Measurements from ENCODE around the gene SLC22A13. TPM values are rescaled to one million over a fixed set of nuclear protein-coding genes. Genes with fewer than 3 reads are reported as not detected.

Gene SLC22A13
- total and polyA plus RNA-seq, 10 of the 15 experiments (the other 5 are each of a cell fraction or from before 2014, with no cell fraction given): 0.03 to 0.19 (median 0.11) TPM; not detected in 5

DNA sequence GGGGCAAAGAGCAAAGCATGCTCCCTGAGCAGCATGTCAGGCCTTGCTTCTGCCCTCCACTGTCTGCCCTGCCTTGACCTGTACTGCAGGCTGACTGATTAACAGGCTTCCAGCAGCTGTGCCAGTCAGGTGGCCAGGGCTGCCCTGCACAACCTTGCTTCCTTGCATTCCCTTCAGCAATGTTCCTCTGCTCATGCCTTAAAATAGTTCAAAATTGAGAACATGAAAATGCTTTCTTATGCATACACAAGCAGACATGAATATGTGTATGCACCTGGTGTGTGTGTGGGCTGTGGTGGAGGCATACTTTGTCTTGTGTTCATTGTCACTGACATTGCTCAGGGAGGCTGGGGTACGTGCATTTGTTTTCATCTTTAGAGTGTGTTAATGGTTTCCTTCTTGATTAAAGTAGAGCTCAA is 1.2 kb upstream of the SLC22A13 start:
- Histone ChIP-seq H3K79me2 (ENCODE audit: control insufficient read depth, insufficient read depth, low read length) (no peaks in the 10 kb centered on the region), H3K27ac (ENCODE audit: control insufficient read depth, insufficient read depth) (no peak overlapping the region), H3K4me2 (ENCODE audit: control insufficient read depth, insufficient read depth) (no peak overlapping the region), H3K9ac (ENCODE audit: control insufficient read depth, insufficient read depth, low read length) (no peak overlapping the region), H3K4me3 (no peak overlapping the region), H3K4me1 (ENCODE audit: control insufficient read depth, insufficient read depth, low read length) (peaks cover 14% of the 10 kb centered on the region), H4K20me1 (ENCODE audit: control insufficient read depth, insufficient read depth) (no peaks in the 10 kb centered on the region), H2AFZ (ENCODE audit: control insufficient read depth, low read depth, low read length) (no peak overlapping the region), H3K27me3 (replicated peaks in 1 of 2; ENCODE audit: control insufficient read depth in 2 of 2, insufficient read depth in 2 of 2, low read length in 1 of 2) (no peaks in the 10 kb centered on the region), H3K36me3 (ENCODE audit: control insufficient read depth in 2 of 2, insufficient read depth in 2 of 2, low read length in 1 of 2) (no peaks in the 10 kb centered on the region), H3K9me3 (replicated peaks; ENCODE audit: control insufficient read depth, insufficient read depth, low read length) (no peaks in the 10 kb centered on the region)
- FAIRE-seq (no peak), ATAC-seq (peak; percentile 12; the same call in 2 of the 3 replicates), DNase-seq (ENCODE audit: low read depth, low spot score) (no peak)
- intact Hi-C loops (cut with micrococcal nuclease; ENCODE audit: unreplicated experiment): no loop called here
- POLR2A ChIA-PET: no interaction called here
- 0% methylated on average over 1 of the region's 1 CpG for WGBS (ENCODE audit: insufficient coverage, insufficient replicate concordance, low lambda C conversion rate, missing lambda C conversion rate)
- RAD21 ChIA-PET (ENCODE audit: unreplicated experiment): interaction anchor here (1.2 kb wide), 1 partner anchor 10 kb away, joined by 3 read pairs; no protein-coding TSS in a partner anchor
- BruUV-seq (replicated peaks): no TSS peak
- SMC1A ChIA-PET (ENCODE audit: uncharacterized antibody, unreplicated experiment): interaction anchor here (1.5 kb wide), 1 partner anchor 12 kb away, joined by 3 read pairs; no protein-coding TSS in a partner anchor
- no peak for TF ChIP-seq SREBF2 (IDR thresholded peaks at IDR 0.05; ENCODE audit: low read length)
- TF ChIP-seq, protein P1, sequence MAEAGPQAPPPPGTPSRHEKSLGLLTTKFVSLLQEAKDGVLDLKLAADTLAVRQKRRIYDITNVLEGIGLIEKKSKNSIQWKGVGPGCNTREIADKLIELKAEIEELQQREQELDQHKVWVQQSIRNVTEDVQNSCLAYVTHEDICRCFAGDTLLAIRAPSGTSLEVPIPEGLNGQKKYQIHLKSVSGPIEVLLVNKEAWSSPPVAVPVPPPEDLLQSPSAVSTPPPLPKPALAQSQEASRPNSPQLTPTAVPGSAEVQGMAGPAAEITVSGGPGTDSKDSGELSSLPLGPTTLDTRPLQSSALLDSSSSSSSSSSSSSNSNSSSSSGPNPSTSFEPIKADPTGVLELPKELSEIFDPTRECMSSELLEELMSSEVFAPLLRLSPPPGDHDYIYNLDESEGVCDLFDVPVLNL (IDR thresholded peaks at IDR 0.05; ENCODE audit: low read depth, low read length): no peak
- TF ChIP-seq MTA2 (IDR thresholded peaks at IDR 0.05; ENCODE audit: low read depth): no peak
- no peak for TF ChIP-seq EZH2 (IDR thresholded peaks at IDR 0.05; ENCODE audit: borderline replicate concordance, control insufficient read depth, low read depth, low read length)
- TF ChIP-seq HDAC2 (IDR thresholded peaks at IDR 0.05): no peak
- TF ChIP-seq SIN3A (IDR thresholded peaks at IDR 0.05; ENCODE audit: low read depth, low read length): no peak
- TF ChIP-seq SUZ12 (IDR thresholded peaks at IDR 0.05; ENCODE audit: unreplicated experiment): no peak
- TF ChIP-seq FOS (IDR thresholded peaks at IDR 0.05; ENCODE audit: borderline replicate concordance, extremely low read depth, insufficient read length): no peak
- CTCF ChIA-PET: no interaction called here
- in situ Hi-C loops (cut with MboI): no loop called here
